GM21529 (cell line): ENCODE measurements around the gene UBE3D.
A peak's percentile ranks its signal among the peaks of the same experiment; 100 is the strongest.

Source experiments
- ATAC-seq: cut with Tn5 transposase; IDR thresholded peaks from one replicate; pipeline ENCODE4 v1.9.1; 2021; ENCODE audit not compliant: unreplicated experiment

Gene UBE3D

GRCh38 chr6:83065511-83066192 lies at the start of gene UBE3D:
Gene UBE3D (minus strand): TSS chr6:83065841. CDS start chr6:83065718, 123 bp downstream.
- ATAC-seq = peak; percentile 61

GRCh38 chr6:83114164-83114563 lies 48.5 kb upstream of the UBE3D start:
- ATAC-seq = no peak

GRCh38 chr6:83113258-83113657 lies 47.6 kb upstream of the UBE3D start:
- no peak for ATAC-seq

- no peak for ATAC-seq
Measured at GRCh38 chr6:83108378-83108777, 42.7 kb upstream of the UBE3D start.

GRCh38 chr6:83098589-83098988 lies 32.9 kb upstream of the UBE3D start:
- no peak for ATAC-seq

GRCh38 chr6:83097675-83098074 lies 32.0 kb upstream of the UBE3D start:
- ATAC-seq = no peak

GRCh38 chr6:83097204-83097603 lies 31.6 kb upstream of the UBE3D start:
- no peak for ATAC-seq

- ATAC-seq = no peak
Measured at GRCh38 chr6:83096791-83097190, 31.1 kb upstream of the UBE3D start.

GRCh38 chr6:83092756-83093399 lies 27.2 kb upstream of the UBE3D start:
- no peak for ATAC-seq

- ATAC-seq = peak; percentile 98
Measured at GRCh38 chr6:83086751-83087150, 21.1 kb upstream of the UBE3D start.

GRCh38 chr6:83083476-83083875 lies 17.8 kb upstream of the UBE3D start:
- ATAC-seq = no peak

- no peak for ATAC-seq
Measured at GRCh38 chr6:83073615-83074014, 8.0 kb upstream of the UBE3D start.

GRCh38 chr6:83072726-83073125 lies 7.1 kb upstream of the UBE3D start:
- no peak for ATAC-seq

- ATAC-seq = no peak
Measured at GRCh38 chr6:83071707-83072106, 6.1 kb upstream of the UBE3D start.

GRCh38 chr6:83071023-83071422 lies 5.4 kb upstream of the UBE3D start:
- ATAC-seq = peak; percentile 54

- no peak for ATAC-seq
Measured at GRCh38 chr6:83069633-83070032, 4.0 kb upstream of the UBE3D start.

- no peak for ATAC-seq
Measured at GRCh38 chr6:83068616-83069015, 3.0 kb upstream of the UBE3D start.

- ATAC-seq = peak; percentile 81
Measured at GRCh38 chr6:83067448-83068439, 2.1 kb upstream of the UBE3D start, which contains the start of gene DOP1A. Gene DOP1A (plus strand): TSS chr6:83067671. CDS start chr6:83096978, 29,307 bp downstream.

GRCh38 chr6:83062225-83062624 lies 3.4 kb downstream of the UBE3D start:
- no peak for ATAC-seq

GRCh38 chr6:83061190-83061589 lies 4.5 kb downstream of the UBE3D start:
- no peak for ATAC-seq

GRCh38 chr6:83057705-83058321 lies 7.8 kb downstream of the UBE3D start:
- ATAC-seq = peak; percentile 88
